Measurements from ENCODE around the gene LAPTM5. TPM values are rescaled to one million over a fixed set of nuclear protein-coding genes. Genes with fewer than 3 reads are reported as not detected.

LAPTM5 gene
- total RNA-seq, 4 donors from 2014 or later, result 2.3 to 14.8 (median 10.1) TPM

- Histone ChIP-seq H3K36me3 (no peaks in the 10 kb centered on the region), H3K27ac (no peak overlapping the region), H3K27me3 (peaks cover 31 to 40% (median 32%) of the 10 kb centered on the region in 3 donors), H3K9me3 (no peaks in the 10 kb centered on the region), H3K4me3 (no peak overlapping the region), H3K4me1 (no peaks in the 10 kb centered on the region)
- ATAC-seq, result no peak
- no peak for DNase-seq
- in situ Hi-C loops (cut with MboI; ENCODE audit: low sequenced_read_pairs in 4 of 4), result loop anchor here in 3 of 4 donors (25.0 kb wide), 4 partner anchors 896 to 1896 kb away; partner anchors contain the start of genes MECR (in 1 of the 3) and PTPRU (in 1 of the 3)
- intact Hi-C loops (cut with DNase I; ENCODE audit: low total_unique reads), result loop anchor here (5.0 kb wide), 1 partner anchor 936 kb away; no protein-coding TSS in a partner anchor
- no peak for TF ChIP-seq POLR2A (IDR thresholded peaks at IDR 0.05)
- no peak for TF ChIP-seq CTCF (IDR thresholded peaks at IDR 0.05 in 4 of 5, conservative IDR thresholded peaks at IDR 0.05 in 1 of 5)
Observed at GRCh38 chr1:30683699-30684098, 73.9 kb downstream of the LAPTM5 start.

Small RNAs within 50 kb of the gene (microRNA-seq; reads per million reads assigned to microRNA genes)
- gene MIR4420 (ENCODE audit: borderline replicate concordance in 2 of 2), result 0 reads per million in 2 donors

Other genes starting within 250 kb of the LAPTM5 start
- not detected for gene MATN1, start 34.2 kb downstream of the LAPTM5 start, total RNA-seq
- gene SDC3, start 151.0 kb upstream of the LAPTM5 start, total RNA-seq, result 1 to 10 TPM; 2.7 to 5.6 (median 3.0) TPM

Data from gastrocnemius medialis (tissue), 4 donors.